Prostate gland (tissue), 2 donors: ENCODE results near the gene FKBP7.

Source experiments
- CTCF ChIP-seq, 4 experiments: fragments of 200-600 bp in 2 of 4; fragments of 450-650 bp in 2 of 4; sonication (generic) in 2 of 4; IDR thresholded peaks; 1 replicate in 3 of 4; 2 replicates in 1 of 4; pipeline ENCODE4 v1.5.1; 2016 to 2019; ENCODE audit warnings: antibody characterized with exemption in 4 of 4, mild to moderate bottlenecking in 2 of 4, moderate library complexity in 2 of 4
- POLR2AphosphoS5 ChIP-seq: sonication (generic); formaldehyde crosslinking; IDR thresholded peaks from one replicate; pipeline ENCODE4 v1.6.1; 2017; ENCODE audit warnings: antibody characterized with exemption

- TF ChIP-seq CTCF (IDR thresholded peaks at IDR 0.05): no peak
- TF ChIP-seq POLR2AphosphoS5: no peak
Observed at GRCh38 chr2:178425255-178425827, 53.1 kb downstream of the FKBP7 start.
